ENCODE results near the gene ACP2. TPM values are rescaled to one million over a fixed set of nuclear protein-coding genes. Genes with fewer than 3 reads are reported as not detected.

ACP2 gene
- total and polyA plus RNA-seq, 3 donors from 2014 or later = 40.3 to 63.7 (median 61.3) TPM

DNA sequence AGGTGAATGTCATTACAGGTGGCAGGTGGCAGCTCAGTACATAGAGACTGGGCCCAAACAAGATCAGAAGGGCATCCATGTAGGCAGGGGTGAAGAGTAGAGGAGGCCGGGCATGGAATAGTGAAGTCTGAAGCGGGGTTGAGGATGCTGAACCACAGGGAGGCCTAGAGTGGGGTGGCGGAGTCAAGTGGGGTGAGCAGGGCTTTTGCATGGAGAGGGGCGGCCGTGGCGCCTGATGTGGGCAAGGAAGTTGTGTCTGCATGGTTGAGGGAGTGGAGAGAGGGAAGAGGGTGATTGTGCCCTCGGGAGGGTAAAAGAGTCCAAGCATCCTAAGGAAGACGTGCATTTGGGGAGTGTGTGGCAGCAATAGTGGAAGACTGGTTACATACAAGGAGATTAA, 19.5 kb downstream of the ACP2 start:
- intact Hi-C loops (cut with DNase I; ENCODE audit: low total_unique reads) = no loop called here
- Histone ChIP-seq H3K36me3 (ENCODE audit: low read depth, missing control alignments) (no peaks in the 10 kb centered on the region), H3K27ac (no peak overlapping the region), H3K27me3 (no peaks in the 10 kb centered on the region), H3K4me3 (no peak overlapping the region), H3K4me1 (no peaks in the 10 kb centered on the region), H3K9me3 (no peaks in the 10 kb centered on the region)
- no peak for DNase-seq
- WGBS, 2 donors = 94 to 95% methylated on average over 8 of the region's 8 CpGs
- no peak for TF ChIP-seq POLR2A (IDR thresholded peaks at IDR 0.05)
- TF ChIP-seq, protein P1, sequence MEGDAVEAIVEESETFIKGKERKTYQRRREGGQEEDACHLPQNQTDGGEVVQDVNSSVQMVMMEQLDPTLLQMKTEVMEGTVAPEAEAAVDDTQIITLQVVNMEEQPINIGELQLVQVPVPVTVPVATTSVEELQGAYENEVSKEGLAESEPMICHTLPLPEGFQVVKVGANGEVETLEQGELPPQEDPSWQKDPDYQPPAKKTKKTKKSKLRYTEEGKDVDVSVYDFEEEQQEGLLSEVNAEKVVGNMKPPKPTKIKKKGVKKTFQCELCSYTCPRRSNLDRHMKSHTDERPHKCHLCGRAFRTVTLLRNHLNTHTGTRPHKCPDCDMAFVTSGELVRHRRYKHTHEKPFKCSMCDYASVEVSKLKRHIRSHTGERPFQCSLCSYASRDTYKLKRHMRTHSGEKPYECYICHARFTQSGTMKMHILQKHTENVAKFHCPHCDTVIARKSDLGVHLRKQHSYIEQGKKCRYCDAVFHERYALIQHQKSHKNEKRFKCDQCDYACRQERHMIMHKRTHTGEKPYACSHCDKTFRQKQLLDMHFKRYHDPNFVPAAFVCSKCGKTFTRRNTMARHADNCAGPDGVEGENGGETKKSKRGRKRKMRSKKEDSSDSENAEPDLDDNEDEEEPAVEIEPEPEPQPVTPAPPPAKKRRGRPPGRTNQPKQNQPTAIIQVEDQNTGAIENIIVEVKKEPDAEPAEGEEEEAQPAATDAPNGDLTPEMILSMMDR (IDR thresholded peaks at IDR 0.05) = no peak

DNA sequence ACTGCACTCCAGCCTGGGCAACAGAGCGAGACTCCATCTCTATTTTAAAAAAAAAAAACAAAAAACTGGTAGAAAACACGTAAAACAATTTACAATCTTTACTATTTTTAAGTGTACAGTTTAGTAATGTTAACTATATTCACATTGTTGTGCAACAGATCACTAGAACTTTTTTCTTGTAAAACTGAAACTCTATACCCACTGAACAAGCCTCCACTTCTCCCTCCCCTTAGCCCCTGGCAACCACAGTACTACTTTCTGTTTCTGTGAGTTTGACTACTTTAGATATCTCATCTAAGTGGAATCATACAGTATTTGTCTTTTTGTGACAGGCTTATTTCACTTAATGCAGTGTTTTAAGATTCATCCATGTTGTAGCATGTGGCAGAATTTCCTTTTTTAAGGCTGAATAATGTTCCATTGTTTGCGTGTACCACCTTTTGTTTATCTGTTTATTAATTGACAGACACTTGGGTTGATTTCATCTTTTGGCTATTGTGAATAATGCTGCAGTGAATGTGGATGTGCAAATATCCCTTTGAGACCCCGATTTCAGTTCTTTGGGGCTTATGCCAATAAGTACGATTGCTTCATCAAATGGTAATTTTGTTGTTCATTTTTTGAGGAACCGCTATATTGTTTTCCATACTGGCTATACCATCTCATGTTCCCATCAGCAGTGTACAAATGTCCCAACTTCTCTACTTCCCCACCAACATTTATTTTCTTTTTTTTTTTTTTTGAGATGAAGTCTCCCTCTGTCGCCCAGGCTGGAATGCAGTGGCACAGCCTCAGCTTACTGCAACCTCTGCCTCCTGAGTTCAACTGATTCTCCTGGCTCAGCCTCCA, 22.8 kb downstream of the ACP2 start:
- no peak for DNase-seq
- TF ChIP-seq, protein P1 (IDR thresholded peaks at IDR 0.05) = no peak
- no peak for TF ChIP-seq POLR2A (IDR thresholded peaks at IDR 0.05)
- Histone ChIP-seq H3K4me3 (no peak overlapping the region), H3K27ac (no peak overlapping the region), H3K36me3 (ENCODE audit: low read depth, missing control alignments) (no peaks in the 10 kb centered on the region), H3K9me3 (no peaks in the 10 kb centered on the region), H3K4me1 (no peaks in the 10 kb centered on the region), H3K27me3 (no peaks in the 10 kb centered on the region)
- intact Hi-C loops (cut with DNase I; ENCODE audit: low total_unique reads) = no loop called here
- 93 to 94% methylated on average over 7 of the region's 7 CpGs for WGBS, 2 donors

DNA sequence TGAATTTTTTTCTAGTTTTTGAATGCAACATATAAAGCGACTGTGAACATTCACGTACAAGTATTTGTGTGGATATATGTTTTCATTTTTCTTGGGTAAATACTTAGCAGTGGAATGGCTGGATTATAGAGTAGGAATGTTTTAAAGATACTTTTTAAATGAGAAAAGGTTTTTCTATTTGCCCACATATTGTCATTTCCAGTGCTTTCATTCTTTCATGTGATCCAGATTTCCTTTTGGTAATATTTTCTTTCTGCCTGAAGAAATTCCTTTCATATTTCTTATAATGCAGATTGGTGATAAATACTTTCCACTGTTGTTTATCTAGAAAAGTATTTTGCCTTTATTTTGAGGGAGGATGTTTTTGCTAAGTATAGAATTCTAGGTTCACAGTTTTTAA, 25.9 kb downstream of the ACP2 start:
- Histone ChIP-seq H3K36me3 (ENCODE audit: low read depth, missing control alignments) (no peaks in the 10 kb centered on the region), H3K27me3 (no peaks in the 10 kb centered on the region), H3K9me3 (no peaks in the 10 kb centered on the region), H3K27ac (no peak overlapping the region), H3K4me1 (peaks cover 6% of the 10 kb centered on the region), H3K4me3 (no peak overlapping the region)
- no peak for DNase-seq
- intact Hi-C loops (cut with DNase I; ENCODE audit: low total_unique reads) = no loop called here
- TF ChIP-seq, protein P1 (IDR thresholded peaks at IDR 0.05) = no peak
- TF ChIP-seq POLR2A (IDR thresholded peaks at IDR 0.05) = no peak
- WGBS, 2 donors = 74 to 91% methylated on average over 2 of the region's 2 CpGs

DNA sequence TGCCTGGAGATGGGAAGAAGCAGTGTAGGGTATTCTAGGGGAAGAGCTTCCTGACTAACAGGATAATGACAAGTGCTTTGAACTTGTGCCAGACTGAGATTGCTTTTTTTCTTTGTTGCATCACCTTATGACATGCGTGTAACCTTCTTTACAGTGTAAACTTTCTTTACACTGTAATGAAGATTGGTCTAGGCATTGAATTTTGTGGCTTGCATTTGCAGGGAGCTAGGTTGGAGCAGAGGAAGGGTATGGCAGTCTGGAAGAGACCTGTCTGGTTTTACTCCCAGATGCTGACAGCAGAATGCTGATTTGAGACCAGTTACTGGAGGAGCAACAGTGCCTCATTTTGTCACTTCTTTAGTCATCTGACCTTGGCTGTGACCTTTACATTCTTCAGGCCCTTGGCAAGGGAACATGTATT, 28.2 kb downstream of the ACP2 start:
- intact Hi-C loops (cut with DNase I; ENCODE audit: low total_unique reads) = no loop called here
- TF ChIP-seq, protein P1 (IDR thresholded peaks at IDR 0.05) = no peak
- TF ChIP-seq POLR2A (IDR thresholded peaks at IDR 0.05) = no peak
- Histone ChIP-seq H3K4me1 (peaks cover 22% of the 10 kb centered on the region), H3K9me3 (no peaks in the 10 kb centered on the region), H3K27me3 (no peaks in the 10 kb centered on the region), H3K27ac (no peak overlapping the region), H3K36me3 (ENCODE audit: low read depth, missing control alignments) (no peaks in the 10 kb centered on the region), H3K4me3 (no peak overlapping the region)
- no peak for DNase-seq
- WGBS, 2 donors = 53 to 76% methylated on average over 1 of the region's 1 CpG

Data from testis (tissue), 3 donors.